Neural progenitor cell (in vitro differentiated cells): Measurements from ENCODE around the gene EVI5L. TPM values are rescaled to one million over a fixed set of nuclear protein-coding genes. Genes with fewer than 3 reads are reported as not detected.

Source experiments
- DNase-seq: peaks from one replicate; pipeline ENCODE4 v3.0.0-alpha.2; 2016; ENCODE audit warnings: low spot score
- H2AFZ ChIP-seq: fragments of 200-600 bp; sonication (generic); replicated peaks from 2 replicates; pipeline ENCODE4 v1.6.1; 2016; ENCODE audit warnings: antibody characterized with exemption
- H3F3A ChIP-seq: fragments of 200-600 bp; sonication (generic); 2 replicates; pipeline ENCODE4 v1.6.1; 2016; ENCODE audit warnings: antibody characterized with exemption, low read depth
- H3K27ac ChIP-seq: fragments of 200-600 bp; sonication (generic); 2 replicates; pipeline ENCODE4 v1.5.1; 2016; ENCODE audit warnings: mild to moderate bottlenecking
- H3K27me3 ChIP-seq: fragments of 200-600 bp; sonication (generic); 2 replicates; pipeline ENCODE4 v1.6.1; 2016; ENCODE audit warnings: mild to moderate bottlenecking, moderate library complexity
- H3K36me3 ChIP-seq: fragments of 200-600 bp; sonication (generic); 2 replicates; pipeline ENCODE4 v1.5.1; 2016
- H3K4me1 ChIP-seq: fragments of 200-600 bp; sonication (generic); 2 replicates; pipeline ENCODE4 v1.6.1; 2016; ENCODE audit warnings: mixed run types
- H3K4me2 ChIP-seq: fragments of 200-600 bp; sonication (generic); 2 replicates; pipeline ENCODE4 v1.6.1; 2016
- H3K4me3 ChIP-seq: fragments of 200-600 bp; sonication (generic); 2 replicates; pipeline ENCODE4 v1.5.1; 2016
- H3K79me2 ChIP-seq: fragments of 200-600 bp; sonication (generic); 2 replicates; pipeline ENCODE4 v1.6.1; 2016; ENCODE audit warnings: low read depth
- H3K9ac ChIP-seq: fragments of 200-600 bp; sonication (generic); 2 replicates; pipeline ENCODE4 v1.6.1; 2016
- H3K9me3 ChIP-seq: fragments of 200-600 bp; sonication (generic); 2 replicates; pipeline ENCODE4 v1.5.1; 2016; ENCODE audit warnings: low read depth
- H4K20me1 ChIP-seq: fragments of 200-600 bp; sonication (generic); 2 replicates; pipeline ENCODE4 v1.6.1; 2016; ENCODE audit warnings: low read depth
- H3K27ac Mint-ChIP-seq: 3 replicates; pipeline ENCODE4 v1.8.0; 2021; ENCODE audit warnings: mixed read lengths
- H3K27me3 Mint-ChIP-seq: 2 replicates; pipeline ENCODE4 v1.8.0; 2022; ENCODE audit warnings: low read depth, mild to moderate bottlenecking, inconsistent platforms, moderate library complexity, mixed read lengths; ENCODE audit not compliant: insufficient read depth
- H3K36me3 Mint-ChIP-seq: 3 replicates; pipeline ENCODE4 v1.8.0; 2021; ENCODE audit warnings: mixed read lengths
- H3K4me1 Mint-ChIP-seq: 3 replicates; pipeline ENCODE4 v1.8.0; 2021; ENCODE audit warnings: mixed read lengths
- H3K4me3 Mint-ChIP-seq: 3 replicates; pipeline ENCODE4 v1.8.0; 2021; ENCODE audit warnings: mild to moderate bottlenecking, moderate library complexity, mixed read lengths
- H3K9me3 Mint-ChIP-seq: 3 replicates; pipeline ENCODE4 v1.8.0; 2020; ENCODE audit warnings: mixed read lengths
- EZH2 ChIP-seq: fragments of 200-600 bp; sonication (generic); IDR thresholded peaks from 2 replicates; pipeline ENCODE4 v1.6.1; 2017; ENCODE audit warnings: antibody characterized with exemption, mild to moderate bottlenecking, moderate library complexity
- EZH2phosphoT487 ChIP-seq: fragments of 200-600 bp; sonication (generic); IDR thresholded peaks from 2 replicates; pipeline ENCODE4 v1.6.1; 2017; ENCODE audit warnings: antibody characterized with exemption
- total RNA-seq: library from RNA; depleted of rRNA; stranded (reverse); fragments of >200 nt; gene quantifications from 2 replicates; pipeline ENCODE4 v1.2.3, GENCODE V29; 2015; ENCODE audit warnings: low replicate concordance
- TF ChIP-seq, protein P1 (sequence below): fragments of 200-600 bp; sonication (generic); IDR thresholded peaks from 2 replicates; pipeline ENCODE4 v1.5.1; 2017; ENCODE audit warnings: antibody characterized with exemption, mild to moderate bottlenecking

EVI5L gene
- total RNA-seq, 1 donor from 2014 or later = 4.1 TPM

GRCh38 chr19:7841751-7842660 lies 12.0 kb downstream of the EVI5L start:
- no peaks in the 10 kb centered on the region for H3K4me1 ChIP-seq
- TF ChIP-seq, protein P1, sequence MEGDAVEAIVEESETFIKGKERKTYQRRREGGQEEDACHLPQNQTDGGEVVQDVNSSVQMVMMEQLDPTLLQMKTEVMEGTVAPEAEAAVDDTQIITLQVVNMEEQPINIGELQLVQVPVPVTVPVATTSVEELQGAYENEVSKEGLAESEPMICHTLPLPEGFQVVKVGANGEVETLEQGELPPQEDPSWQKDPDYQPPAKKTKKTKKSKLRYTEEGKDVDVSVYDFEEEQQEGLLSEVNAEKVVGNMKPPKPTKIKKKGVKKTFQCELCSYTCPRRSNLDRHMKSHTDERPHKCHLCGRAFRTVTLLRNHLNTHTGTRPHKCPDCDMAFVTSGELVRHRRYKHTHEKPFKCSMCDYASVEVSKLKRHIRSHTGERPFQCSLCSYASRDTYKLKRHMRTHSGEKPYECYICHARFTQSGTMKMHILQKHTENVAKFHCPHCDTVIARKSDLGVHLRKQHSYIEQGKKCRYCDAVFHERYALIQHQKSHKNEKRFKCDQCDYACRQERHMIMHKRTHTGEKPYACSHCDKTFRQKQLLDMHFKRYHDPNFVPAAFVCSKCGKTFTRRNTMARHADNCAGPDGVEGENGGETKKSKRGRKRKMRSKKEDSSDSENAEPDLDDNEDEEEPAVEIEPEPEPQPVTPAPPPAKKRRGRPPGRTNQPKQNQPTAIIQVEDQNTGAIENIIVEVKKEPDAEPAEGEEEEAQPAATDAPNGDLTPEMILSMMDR = no peak
- TF ChIP-seq EZH2phosphoT487 (no peak), EZH2 (no peak)
- no peaks in the 10 kb centered on the region for H3K36me3 Mint-ChIP-seq
- H3K27ac ChIP-seq = no peak overlapping the region
- no peak overlapping the region for H3K27ac Mint-ChIP-seq
- no peaks in the 10 kb centered on the region for H3K9me3 Mint-ChIP-seq
- H3K4me3 Mint-ChIP-seq = no peak overlapping the region
- no peaks in the 10 kb centered on the region for H3K27me3 ChIP-seq
- DNase-seq = no peak
- H3K4me2 ChIP-seq = no peak overlapping the region
- no peaks in the 10 kb centered on the region for H3K9me3 ChIP-seq
- H3F3A ChIP-seq = peaks cover 15% of the 10 kb centered on the region
- no peaks in the 10 kb centered on the region for H3K27me3 Mint-ChIP-seq
- no peaks in the 10 kb centered on the region for H3K36me3 ChIP-seq
- no peaks in the 10 kb centered on the region for H3K79me2 ChIP-seq
- H3K9ac ChIP-seq = no peak overlapping the region
- H2AFZ ChIP-seq = no peak overlapping the region
- no peaks in the 10 kb centered on the region for H3K4me1 Mint-ChIP-seq
- no peak overlapping the region for H3K4me3 ChIP-seq
- H4K20me1 ChIP-seq = no peaks in the 10 kb centered on the region

- H3K27me3 Mint-ChIP-seq = no peaks in the 10 kb centered on the region
These were observed 12.8 kb downstream of the EVI5L start for GRCh38 chr19:7842661-7843294.

DNA sequence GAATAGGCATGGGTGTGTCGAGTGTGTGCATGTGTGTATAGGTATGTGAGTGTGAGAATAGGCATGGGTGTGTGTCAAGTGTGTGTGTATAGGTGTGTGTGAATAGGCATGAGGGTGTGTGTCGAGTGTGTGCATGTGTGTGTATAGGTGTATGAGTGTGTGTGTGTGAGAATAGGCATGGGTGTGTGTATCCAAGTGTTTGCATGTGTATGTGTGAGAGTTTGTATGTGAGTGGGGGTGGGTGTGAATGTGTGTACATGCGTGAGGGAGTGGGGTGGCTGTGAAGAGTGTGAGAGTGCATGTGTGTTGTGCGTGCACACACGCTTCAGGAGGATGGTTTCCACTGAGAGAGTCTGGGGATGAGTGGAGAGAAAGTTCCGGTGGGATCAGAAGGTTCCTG lies 13.5 kb downstream of the EVI5L start:
- Mint-ChIP-seq H3K36me3 (no peaks in the 10 kb centered on the region), H3K4me3 (no peak overlapping the region), H3K27ac (no peak overlapping the region), H3K4me1 (no peaks in the 10 kb centered on the region), H3K9me3 (no peaks in the 10 kb centered on the region), H3K27me3 (no peaks in the 10 kb centered on the region)
- DNase-seq = no peak
- Histone ChIP-seq H4K20me1 (no peaks in the 10 kb centered on the region), H3K9ac (no peak overlapping the region), H3K79me2 (no peaks in the 10 kb centered on the region), H3K4me3 (no peak overlapping the region), H3K4me1 (no peaks in the 10 kb centered on the region), H3F3A (peaks cover 15% of the 10 kb centered on the region), H3K27me3 (no peaks in the 10 kb centered on the region), H2AFZ (no peak overlapping the region), H3K4me2 (no peak overlapping the region), H3K9me3 (no peaks in the 10 kb centered on the region), H3K36me3 (no peaks in the 10 kb centered on the region), H3K27ac (no peak overlapping the region)
- TF ChIP-seq EZH2 (no peak), EZH2phosphoT487 (no peak)
- TF ChIP-seq, protein P1 = no peak

More at GRCh38 chr19:7842661-7843294, 12.8 kb downstream of the EVI5L start:
- no peaks in the 10 kb centered on the region for H3K4me1 Mint-ChIP-seq
- H3K36me3 ChIP-seq = no peaks in the 10 kb centered on the region
- H3K27ac ChIP-seq = no peak overlapping the region
- H4K20me1 ChIP-seq = no peaks in the 10 kb centered on the region
- no peak overlapping the region for H3K9ac ChIP-seq
- no peaks in the 10 kb centered on the region for H3K9me3 Mint-ChIP-seq
- no peaks in the 10 kb centered on the region for H3K9me3 ChIP-seq
- H3K4me2 ChIP-seq = no peak overlapping the region
- TF ChIP-seq EZH2 (no peak), EZH2phosphoT487 (no peak)
- TF ChIP-seq, protein P1 = no peak
- no peaks in the 10 kb centered on the region for H3K4me1 ChIP-seq
- no peaks in the 10 kb centered on the region for H3K27me3 ChIP-seq
- no peak overlapping the region for H2AFZ ChIP-seq
- H3K79me2 ChIP-seq = no peaks in the 10 kb centered on the region
- no peak overlapping the region for H3K4me3 ChIP-seq
- H3F3A ChIP-seq = peaks cover 15% of the 10 kb centered on the region
- H3K36me3 Mint-ChIP-seq = no peaks in the 10 kb centered on the region
- no peak overlapping the region for H3K4me3 Mint-ChIP-seq
- DNase-seq = no peak
- H3K27ac Mint-ChIP-seq = no peak overlapping the region
